GM18526 (cell line): ENCODE measurements around the gene CTLA4.

Experiments
- POLR2A ChIP-seq: IDR thresholded peaks from 3 replicates; pipeline ENCODE4 v1.6.1; 2011; ENCODE audit not compliant: insufficient read length; ENCODE audit errors: extremely low read depth

The CTLA4 gene

DNA sequence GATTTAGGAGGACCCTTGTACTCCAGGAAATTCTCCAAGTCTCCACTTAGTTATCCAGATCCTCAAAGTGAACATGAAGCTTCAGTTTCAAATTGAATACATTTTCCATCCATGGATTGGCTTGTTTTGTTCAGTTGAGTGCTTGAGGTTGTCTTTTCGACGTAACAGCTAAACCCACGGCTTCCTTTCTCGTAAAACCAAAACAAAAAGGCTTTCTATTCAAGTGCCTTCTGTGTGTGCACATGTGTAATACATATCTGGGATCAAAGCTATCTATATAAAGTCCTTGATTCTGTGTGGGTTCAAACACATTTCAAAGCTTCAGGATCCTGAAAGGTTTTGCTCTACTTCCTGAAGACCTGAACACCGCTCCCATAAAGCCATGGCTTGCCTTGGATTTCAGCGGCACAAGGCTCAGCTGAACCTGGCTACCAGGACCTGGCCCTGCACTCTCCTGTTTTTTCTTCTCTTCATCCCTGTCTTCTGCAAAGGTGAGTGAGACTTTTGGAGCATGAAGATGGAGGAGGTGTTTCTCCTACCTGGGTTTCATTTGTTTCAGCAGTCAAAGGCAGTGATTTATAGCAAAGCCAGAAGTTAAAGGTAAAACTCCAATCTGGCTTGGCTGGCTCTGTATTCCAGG lies at the start of gene CTLA4:
Gene CTLA4 (plus strand): TSS at position 211 of the 640 bp plus-strand sequence. CDS start 172 bp downstream, at position 383.
- no peak for TF ChIP-seq POLR2A

DNA sequence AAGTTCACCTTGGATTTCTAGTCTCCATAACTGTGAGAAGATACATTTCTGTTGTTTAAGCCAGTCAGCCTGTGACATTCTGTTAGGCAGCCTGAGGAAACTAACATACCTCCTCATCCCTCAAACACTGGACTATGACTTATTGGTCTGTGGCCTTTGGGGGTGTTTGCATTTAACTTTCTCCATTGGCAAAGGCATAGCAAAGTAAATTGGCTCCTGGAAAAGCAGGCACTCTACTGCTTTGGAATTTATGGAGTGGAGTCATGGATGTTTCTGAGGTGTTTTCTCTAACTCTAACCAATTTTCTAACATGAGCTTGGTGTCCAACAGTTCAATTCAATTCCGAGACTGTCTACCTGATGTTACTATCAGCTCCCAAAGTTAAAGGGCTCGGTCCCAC lies 48.9 kb upstream of the CTLA4 start:
- no peak for TF ChIP-seq POLR2A

DNA sequence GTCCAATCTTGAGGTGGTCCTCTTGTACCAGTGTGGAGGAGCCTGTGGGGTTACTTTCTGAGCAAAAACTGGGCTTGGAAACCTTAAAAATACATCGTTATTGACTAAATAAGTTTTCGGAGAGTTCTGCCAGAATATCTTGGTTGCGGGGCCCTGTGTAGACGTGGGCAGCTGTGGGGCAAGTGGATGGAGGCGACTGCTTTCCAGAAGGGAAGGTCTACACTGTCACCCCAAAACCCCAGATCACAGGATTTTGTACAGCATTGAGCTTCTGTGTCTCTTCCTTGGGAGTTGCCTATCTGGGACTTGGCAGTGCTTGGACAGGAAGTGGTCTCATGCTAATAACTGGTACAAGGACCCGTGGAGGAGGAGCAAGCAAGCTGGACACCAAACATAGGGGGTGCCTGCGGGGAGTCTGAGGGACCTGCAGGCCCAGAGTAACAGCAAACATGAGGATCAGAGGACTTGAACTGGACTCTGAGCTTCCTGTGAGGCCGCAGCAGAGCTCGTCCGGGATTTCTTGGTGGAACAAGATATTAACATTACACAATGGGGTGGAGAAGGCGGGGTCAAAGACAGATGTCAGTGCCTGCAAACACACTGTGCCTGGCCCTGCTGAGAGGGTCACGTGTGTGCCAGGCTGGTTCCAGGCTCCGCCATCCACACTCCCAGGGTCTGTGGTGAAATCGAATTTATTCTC lies 48.0 kb upstream of the CTLA4 start:
- no peak for TF ChIP-seq POLR2A

DNA sequence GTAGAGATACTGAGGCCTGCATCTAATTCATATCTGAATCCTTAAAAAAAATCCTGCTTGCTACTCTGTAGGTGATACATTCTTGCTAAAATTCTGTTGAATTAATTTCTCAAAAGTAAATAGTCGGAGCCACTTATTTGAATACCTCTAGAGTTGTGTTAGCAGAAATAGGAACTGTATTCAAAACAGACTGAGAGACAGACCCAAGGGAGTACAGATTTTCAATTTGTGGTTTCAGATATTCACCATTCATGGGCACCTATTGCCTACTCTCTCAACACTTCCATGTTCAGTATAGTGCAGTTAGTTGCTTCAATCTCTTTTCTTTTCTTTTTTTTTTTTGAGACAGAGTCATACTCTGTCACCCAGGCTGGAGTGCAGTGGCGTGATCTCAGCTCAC lies 46.6 kb upstream of the CTLA4 start:
- TF ChIP-seq POLR2A = no peak

DNA sequence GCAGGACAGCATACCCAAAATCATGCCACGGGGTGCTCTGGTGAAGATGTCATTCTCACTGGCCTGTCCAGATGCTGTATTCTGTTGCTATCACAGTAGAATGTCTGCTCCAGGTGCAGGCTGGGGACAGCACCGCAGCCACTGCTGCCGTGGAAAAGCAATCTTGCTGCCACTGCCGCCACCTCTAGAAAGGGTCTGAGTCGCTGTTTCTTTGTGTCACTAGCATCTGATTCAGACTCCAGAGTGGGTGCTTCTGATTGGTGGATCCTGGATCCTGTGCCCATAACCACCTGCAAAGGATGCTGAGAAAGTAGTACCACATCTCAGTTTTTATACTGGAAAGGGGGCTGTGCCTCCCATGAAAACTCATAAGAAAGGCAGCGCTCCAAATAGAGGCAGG lies 45.3 kb upstream of the CTLA4 start:
- no peak for TF ChIP-seq POLR2A

DNA sequence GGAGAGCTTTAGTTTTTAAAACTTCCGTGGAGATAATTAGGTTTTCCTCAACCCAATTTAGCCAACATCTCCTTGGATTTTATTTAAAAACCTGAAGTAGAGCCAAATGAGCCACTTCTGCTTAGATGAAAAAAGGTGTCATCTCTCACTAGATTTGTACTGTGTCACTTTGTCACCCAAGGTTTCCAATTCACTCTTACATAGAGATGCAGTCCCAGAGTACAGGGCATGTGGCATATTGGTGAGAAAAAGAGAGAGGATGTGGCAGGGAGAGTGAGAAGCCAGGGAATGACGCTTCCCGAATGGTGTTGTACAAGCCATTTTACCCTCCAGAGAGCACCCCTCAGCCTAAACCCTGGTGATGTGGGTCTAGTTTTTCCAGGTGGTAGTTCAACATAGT lies 44.4 kb upstream of the CTLA4 start:
- no peak for TF ChIP-seq POLR2A

DNA sequence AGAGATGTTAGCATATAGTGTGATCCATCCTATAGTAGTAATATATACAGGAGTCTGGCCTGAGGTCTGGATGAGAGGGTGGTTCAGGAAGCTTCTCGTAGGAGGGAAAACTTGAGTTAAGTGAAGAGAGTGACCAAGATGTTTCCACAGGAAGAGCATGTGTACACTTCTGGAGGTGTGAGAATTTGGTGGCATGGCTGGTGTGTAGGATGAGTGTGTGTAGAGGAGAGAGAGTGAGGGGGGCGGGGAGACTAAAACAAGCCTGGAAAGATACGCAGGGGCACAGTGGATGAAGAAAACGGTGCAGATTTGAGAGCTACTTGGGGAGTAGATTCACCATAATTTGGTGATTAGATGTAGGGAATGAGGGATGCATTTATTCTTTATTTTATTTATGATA lies 43.5 kb upstream of the CTLA4 start:
- TF ChIP-seq POLR2A = no peak

DNA sequence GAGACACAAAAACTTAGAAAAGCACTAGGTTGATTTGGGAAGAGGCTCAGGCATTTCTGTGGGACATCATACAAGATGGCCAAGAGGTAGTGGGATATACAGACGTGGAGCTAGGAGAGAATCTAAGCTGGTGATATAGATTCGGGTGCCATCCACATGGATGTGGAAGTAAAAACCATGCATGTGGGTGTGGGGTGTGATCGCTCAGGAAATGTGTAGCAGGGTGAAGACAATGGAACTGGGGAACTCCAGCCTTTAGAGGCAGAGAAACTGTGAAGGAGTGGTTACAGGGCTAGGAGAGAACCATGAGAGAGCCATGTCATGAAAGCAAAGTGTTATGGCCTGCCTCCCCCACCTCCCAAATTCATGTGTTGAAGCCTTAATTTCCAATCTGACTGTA lies 43.0 kb upstream of the CTLA4 start:
- no peak for TF ChIP-seq POLR2A

DNA sequence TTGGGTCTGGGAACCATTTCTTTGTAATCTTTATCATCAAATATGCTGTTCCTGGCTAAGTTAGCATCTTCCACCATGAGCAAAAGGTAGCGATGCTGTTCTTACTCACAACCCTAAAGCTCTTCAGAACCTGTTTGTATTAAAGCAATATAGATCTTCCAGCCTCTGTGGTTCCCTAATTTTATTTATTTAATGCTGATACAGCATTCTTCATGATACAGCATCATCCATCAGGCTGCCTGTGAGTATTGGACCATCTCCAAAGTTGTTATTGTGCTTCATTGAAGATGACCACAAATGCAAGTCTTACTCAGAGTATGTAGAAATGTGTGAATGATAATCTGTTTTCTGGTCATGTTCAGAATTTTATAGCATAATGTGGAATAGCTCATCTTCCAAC lies 40.9 kb upstream of the CTLA4 start:
- TF ChIP-seq POLR2A = no peak

DNA sequence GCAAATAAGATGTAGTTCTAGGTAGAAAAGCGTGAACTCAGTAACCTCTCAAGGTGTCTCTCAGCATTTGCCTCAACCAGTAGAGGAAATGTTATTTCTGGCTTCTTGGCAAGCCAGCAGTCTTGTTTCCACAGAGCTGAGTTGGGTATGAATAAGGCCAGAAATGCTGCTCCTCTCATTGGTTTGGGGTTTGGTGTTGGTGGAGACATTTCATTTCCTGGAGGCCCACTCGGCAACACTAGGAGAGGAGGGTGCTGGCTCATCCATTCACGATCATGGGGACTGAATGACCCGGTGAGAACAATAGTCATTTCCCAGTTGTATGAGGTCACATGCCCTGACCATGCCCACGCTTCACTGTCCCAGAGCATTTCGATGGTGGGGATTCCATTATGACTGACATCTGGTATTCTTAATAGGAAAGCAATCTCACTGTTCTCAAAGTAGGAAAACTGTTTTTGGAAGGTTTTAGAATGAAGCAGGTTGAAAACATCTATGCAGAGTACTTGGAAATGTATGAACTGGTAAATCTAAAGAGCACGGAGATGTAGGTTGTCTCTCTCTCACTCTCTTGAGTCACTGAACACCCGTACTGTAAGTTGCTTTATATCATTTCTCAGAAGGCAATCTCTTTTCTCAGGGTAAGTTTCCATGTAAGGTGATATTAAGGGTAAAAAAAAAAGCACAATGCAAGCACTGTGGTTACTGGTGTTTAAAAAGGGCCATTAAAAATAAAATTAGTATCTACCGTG lies 37.1 kb upstream of the CTLA4 start:
- TF ChIP-seq POLR2A = no peak

DNA sequence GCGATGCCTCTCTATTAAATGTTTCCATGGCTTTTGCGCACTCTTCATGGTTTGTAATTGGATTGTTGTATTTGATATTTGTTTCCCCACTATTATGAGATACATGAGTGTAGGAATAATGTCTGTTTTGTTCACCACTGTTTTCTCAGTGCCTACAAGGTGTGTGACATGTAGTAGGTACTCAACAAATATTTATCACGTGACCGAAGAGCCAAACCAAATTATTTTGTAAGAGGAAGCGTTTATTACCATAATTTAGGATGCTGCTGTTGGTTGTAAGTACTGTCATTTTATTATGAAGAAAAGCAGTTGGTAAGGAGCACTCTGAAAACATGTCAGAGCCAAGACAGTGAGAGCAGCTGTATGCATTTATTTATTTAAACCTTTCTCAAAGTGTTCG lies 32.2 kb upstream of the CTLA4 start:
- no peak for TF ChIP-seq POLR2A

DNA sequence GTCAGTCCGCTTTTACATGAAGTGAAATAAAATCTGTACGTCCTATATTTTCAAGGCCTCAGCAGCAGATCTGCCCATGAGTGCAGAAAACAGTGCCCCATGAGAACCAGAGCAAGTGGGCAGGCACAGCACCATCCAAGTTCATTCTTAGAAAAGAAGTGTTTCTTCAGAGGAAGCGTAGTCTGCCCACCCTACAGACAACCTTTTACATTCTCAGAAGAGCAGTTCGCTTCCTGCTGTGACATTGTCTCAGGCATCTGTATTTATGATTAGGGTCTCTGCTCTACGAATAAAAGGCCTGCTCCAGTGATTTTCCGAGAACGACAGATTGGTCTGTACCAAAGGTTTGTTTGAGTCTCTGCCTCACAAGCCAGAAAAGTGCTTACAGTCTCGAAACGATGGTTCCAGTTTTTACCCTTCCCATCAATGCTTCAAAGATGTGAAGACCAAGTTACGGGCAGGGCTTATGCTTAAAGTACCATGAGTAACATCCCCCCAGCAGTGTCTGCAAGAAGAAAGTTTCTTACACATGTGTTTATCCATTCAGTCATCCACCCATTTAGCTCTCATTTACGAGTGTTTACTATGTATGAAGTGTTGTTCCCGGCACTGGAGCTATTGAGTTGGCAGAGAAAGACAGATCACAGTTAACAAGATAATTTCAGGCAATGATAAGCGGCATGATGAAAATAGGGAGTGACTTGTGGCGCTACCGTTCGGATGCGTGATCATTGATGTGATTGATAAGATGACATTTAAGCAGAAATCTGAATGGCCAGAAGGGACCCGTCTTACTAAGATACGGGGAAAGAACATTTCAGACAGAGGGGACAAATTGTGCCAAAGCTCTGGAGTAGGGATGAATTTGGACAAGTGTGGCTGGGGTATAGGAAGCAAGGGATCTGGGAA lies 31.4 kb upstream of the CTLA4 start:
- no peak for TF ChIP-seq POLR2A

DNA sequence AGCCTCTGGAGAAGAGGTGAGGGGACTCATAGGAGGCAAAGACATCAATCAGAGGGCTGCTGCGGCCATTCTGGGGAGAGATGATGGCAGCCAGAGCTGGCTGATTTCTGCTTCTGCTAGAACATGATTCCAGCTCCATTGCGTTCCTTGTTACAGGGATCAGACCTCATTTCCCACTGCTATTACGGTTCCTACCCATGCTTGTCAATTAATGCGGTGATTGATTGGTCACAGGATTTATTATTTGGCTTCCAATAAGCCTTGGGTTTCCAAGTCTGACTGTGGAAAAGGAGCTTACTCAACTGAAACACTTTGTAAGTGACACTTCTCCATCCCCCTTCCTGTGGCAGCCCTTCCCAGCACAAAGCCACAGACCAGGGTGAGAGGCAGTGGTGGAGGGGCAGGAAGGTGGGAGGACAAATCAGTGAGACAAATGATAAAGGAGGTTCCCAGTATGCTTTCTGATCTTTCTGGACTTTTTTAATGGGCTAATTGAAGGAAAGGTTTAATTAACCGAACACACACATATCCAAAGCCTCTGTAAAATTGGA lies 26.8 kb upstream of the CTLA4 start:
- TF ChIP-seq POLR2A = no peak

DNA sequence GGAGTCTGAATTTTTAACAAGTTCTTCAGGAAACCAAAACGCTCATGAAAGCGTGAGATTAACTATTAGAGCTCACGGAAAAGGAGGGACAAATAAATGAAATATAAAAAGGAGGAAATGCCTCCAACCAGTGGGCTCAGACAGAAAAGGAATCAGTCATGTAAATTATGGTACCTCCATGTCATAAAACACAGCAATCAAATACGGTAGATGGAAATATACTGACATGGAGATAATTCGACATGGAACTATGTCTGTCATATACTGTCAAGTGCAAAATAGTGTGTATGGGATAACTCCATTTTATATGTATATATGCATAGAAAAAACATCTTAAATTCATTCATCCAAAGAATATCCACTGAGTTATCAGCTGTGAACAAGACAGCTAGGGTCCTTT lies 25.9 kb upstream of the CTLA4 start:
- no peak for TF ChIP-seq POLR2A

DNA sequence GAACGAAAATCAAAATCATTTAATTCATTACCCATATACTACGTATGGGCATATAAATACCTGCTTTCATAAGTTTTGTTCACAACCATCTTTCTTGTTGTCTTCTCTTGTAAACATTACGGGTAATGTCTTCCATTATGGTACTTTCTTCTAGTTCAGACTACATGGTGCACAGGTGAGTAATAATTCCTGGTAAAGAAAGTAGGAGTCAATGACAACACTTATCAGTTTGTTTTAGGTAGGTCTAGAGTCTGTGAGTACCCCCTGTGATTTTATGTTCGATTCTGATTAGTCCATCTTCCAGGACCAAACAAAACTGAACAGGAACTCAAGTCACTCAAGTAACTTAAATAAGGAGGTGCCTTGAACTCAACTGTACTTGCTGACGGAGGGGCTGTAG lies 25.2 kb upstream of the CTLA4 start:
- no peak for TF ChIP-seq POLR2A

DNA sequence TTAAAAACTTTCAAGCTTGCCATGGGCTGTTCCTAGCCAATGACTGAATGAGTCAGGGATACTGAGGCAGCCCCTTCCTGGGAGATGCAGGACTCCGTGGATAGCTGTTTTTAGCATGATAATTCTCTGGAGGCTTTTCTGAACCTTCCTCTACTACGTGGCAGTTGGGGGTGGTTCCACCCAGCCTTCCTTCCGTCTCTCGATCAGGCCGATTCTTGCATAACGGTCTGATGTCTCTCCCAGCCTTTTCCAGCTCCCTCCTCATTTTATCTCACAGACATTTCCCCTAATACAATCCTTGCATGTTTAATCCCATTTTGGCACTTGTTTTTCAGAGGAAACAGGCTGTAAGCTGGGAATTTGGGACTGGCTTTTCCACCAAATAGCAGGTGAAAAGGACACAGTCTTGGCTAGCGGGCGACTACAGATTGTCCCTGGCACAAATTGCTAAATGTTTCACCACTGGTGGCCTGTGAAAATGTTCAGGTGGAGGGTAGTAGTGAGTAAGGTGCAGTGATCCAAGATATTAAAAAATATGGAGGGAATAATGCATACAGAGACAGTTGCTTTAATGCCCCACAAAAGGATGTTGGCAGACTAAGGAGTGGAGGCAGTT lies 21.0 kb upstream of the CTLA4 start:
- TF ChIP-seq POLR2A = no peak
